ENCODE results near the gene TRPM6.

The TRPM6 gene

DNA sequence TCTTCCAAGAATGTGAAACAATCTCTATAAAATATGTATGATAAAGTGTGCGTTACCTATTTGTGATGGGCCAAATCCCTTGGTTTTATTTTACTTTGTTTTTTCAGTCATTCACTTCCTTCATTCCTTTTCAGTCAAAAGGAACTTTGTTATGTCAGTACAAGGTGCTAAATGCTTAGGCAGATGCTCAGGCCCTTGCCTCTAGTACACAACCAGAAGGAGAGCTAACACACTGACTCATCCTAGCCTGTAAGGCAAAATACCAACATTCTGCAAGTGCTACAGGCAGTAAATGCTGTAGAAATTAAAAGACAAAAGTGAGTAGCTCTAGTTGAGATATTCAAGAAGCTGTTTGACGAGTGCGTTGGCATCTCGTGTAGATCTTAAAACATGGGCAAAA, 49.4 kb downstream of the TRPM6 start:
- H3K4me2 ChIP-seq (ENCODE audit: low read length, poor library complexity, severe bottlenecking): no peak overlapping the region
- H3K4ac ChIP-seq (ENCODE audit: low read depth in 1 of 2, low read length in 2 of 2): no peak overlapping the region
- no peak overlapping the region for H4K91ac ChIP-seq (ENCODE audit: low read length)
- H3K9ac ChIP-seq (ENCODE audit: low read length): no peak overlapping the region
- no peak for DNase-seq
- no peak overlapping the region for H2AFZ ChIP-seq (ENCODE audit: low read depth, low read length)
- WGBS: 84% methylated on average over 3 of the region's 4 CpGs
- H3K18ac ChIP-seq (ENCODE audit: low read depth in 1 of 2, low read length in 2 of 2): no peak overlapping the region
- H3K4me3 ChIP-seq (ENCODE audit: insufficient read depth in 1 of 2, low read depth in 1 of 2, low read length in 2 of 2): no peak overlapping the region
- H3K36me3 ChIP-seq (ENCODE audit: control insufficient read depth in 1 of 2, insufficient read depth in 2 of 2, low read depth in 1 of 2, low read length in 2 of 2): no peaks in the 10 kb centered on the region
- no peak overlapping the region for H4K8ac ChIP-seq (ENCODE audit: low read length)
- no peak overlapping the region for H3K14ac ChIP-seq (ENCODE audit: low read length in 2 of 2)
- no peaks in the 10 kb centered on the region for H3K79me1 ChIP-seq (replicated peaks; ENCODE audit: low read length, poor library complexity, severe bottlenecking)
- no peaks in the 10 kb centered on the region for H3K4me1 ChIP-seq (ENCODE audit: control insufficient read depth, insufficient read depth, low read depth, low read length)
- no peak overlapping the region for H2BK15ac ChIP-seq (ENCODE audit: low read depth, poor library complexity, severe bottlenecking)
- no peak overlapping the region for H2BK12ac ChIP-seq (ENCODE audit: low read length in 2 of 2)
- H3K9me3 ChIP-seq (ENCODE audit: control insufficient read depth, low read length): no peaks in the 10 kb centered on the region
- H3K27ac ChIP-seq (ENCODE audit: low read length, poor library complexity, severe bottlenecking): no peak overlapping the region
- H2BK5ac ChIP-seq (ENCODE audit: low read depth, low read length, poor library complexity, severe bottlenecking): no peak overlapping the region
- H2BK120ac ChIP-seq (ENCODE audit: low read depth, low read length): no peak overlapping the region
- H3K27me3 ChIP-seq (ENCODE audit: control insufficient read depth in 1 of 2, insufficient read depth in 1 of 2, low read length in 2 of 2): peaks cover 0 to 8% of the 10 kb centered on the region in 2 experiments
- no peak overlapping the region for H2AK5ac ChIP-seq (ENCODE audit: low read length, severe bottlenecking)
- H3K23ac ChIP-seq (ENCODE audit: low read length in 2 of 2): no peak overlapping the region

DNA sequence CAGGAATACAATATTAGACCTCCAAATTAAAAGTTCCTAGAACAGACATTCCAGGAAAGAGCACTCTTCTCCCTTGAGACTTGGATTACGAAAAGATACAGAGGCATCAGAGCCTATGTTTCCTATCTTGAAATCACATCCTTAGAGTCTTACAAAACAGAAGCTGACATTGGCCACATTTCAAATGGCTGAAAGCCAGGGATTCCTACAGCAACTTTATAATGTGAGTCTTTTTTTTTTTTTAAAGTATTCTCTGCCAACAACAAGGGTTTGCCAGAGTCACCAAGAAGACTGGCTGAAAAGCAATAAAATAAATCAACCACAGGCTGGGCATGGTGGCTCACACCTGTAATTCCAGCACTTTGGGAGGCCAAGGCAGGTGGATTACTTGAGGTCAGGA, 63.1 kb downstream of the TRPM6 start:
- H3K18ac ChIP-seq (ENCODE audit: low read depth in 1 of 2, low read length in 2 of 2): no peak overlapping the region
- no peak overlapping the region for H2AFZ ChIP-seq (ENCODE audit: low read depth, low read length)
- H3K4me2 ChIP-seq (ENCODE audit: low read length, poor library complexity, severe bottlenecking): no peak overlapping the region
- H3K79me1 ChIP-seq (replicated peaks; ENCODE audit: low read length, poor library complexity, severe bottlenecking): no peaks in the 10 kb centered on the region
- no peak overlapping the region for H4K91ac ChIP-seq (ENCODE audit: low read length)
- H2BK120ac ChIP-seq (ENCODE audit: low read depth, low read length): no peak overlapping the region
- no peak overlapping the region for H3K4ac ChIP-seq (ENCODE audit: low read depth in 1 of 2, low read length in 2 of 2)
- no peak overlapping the region for H2BK12ac ChIP-seq (ENCODE audit: low read length in 2 of 2)
- H3K14ac ChIP-seq (ENCODE audit: low read length in 2 of 2): no peak overlapping the region
- no peak overlapping the region for H2BK5ac ChIP-seq (ENCODE audit: low read depth, low read length, poor library complexity, severe bottlenecking)
- no peaks in the 10 kb centered on the region for H3K36me3 ChIP-seq (ENCODE audit: control insufficient read depth in 1 of 2, insufficient read depth in 2 of 2, low read depth in 1 of 2, low read length in 2 of 2)
- no peak overlapping the region for H3K27ac ChIP-seq (ENCODE audit: low read length, poor library complexity, severe bottlenecking)
- 56% methylated on average over 1 of the region's 1 CpG for WGBS
- no peak overlapping the region for H2AK5ac ChIP-seq (ENCODE audit: low read length, severe bottlenecking)
- peaks cover 0 to 17% of the 10 kb centered on the region in 2 experiments for H3K27me3 ChIP-seq (ENCODE audit: control insufficient read depth in 1 of 2, insufficient read depth in 1 of 2, low read length in 2 of 2)
- H3K23ac ChIP-seq (ENCODE audit: low read length in 2 of 2): no peak overlapping the region
- peak; percentile 43 for DNase-seq
- H3K9ac ChIP-seq (ENCODE audit: low read length): no peak overlapping the region
- no peak overlapping the region for H2BK15ac ChIP-seq (ENCODE audit: low read depth, poor library complexity, severe bottlenecking)
- H3K4me1 ChIP-seq (ENCODE audit: control insufficient read depth, insufficient read depth, low read depth, low read length): no peaks in the 10 kb centered on the region
- H4K8ac ChIP-seq (ENCODE audit: low read length): no peak overlapping the region
- H3K9me3 ChIP-seq (ENCODE audit: control insufficient read depth, low read length): no peaks in the 10 kb centered on the region
- H3K4me3 ChIP-seq (ENCODE audit: insufficient read depth in 1 of 2, low read depth in 1 of 2, low read length in 2 of 2): no peak overlapping the region

DNA sequence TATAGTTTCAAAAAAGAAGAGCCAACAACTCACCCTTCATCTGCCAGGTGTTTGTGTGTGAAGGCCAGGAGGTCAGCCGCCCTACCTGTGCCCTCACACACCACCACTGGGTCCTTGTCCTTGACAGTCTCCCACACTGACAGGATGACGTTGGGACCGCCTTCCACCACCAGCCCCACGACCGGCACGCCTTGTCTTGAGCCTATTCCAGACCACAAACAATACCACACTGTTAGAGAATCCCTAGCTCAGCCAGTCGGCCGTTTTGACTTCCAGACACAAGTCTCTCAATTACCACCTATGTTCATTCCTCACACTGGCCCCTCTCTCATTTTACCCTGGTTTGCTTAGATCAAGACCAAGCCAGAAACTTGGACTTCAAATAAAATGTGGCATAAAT, 66.1 kb downstream of the TRPM6 start:
- no peak overlapping the region for H3K9ac ChIP-seq (ENCODE audit: low read length)
- no peak overlapping the region for H2BK15ac ChIP-seq (ENCODE audit: low read depth, poor library complexity, severe bottlenecking)
- no peak overlapping the region for H2BK120ac ChIP-seq (ENCODE audit: low read depth, low read length)
- peak overlapping the region; percentile 60 for H4K8ac ChIP-seq (ENCODE audit: low read length)
- H3K79me1 ChIP-seq (replicated peaks; ENCODE audit: low read length, poor library complexity, severe bottlenecking): no peaks in the 10 kb centered on the region
- no peak overlapping the region for H3K23ac ChIP-seq (ENCODE audit: low read length in 2 of 2)
- no peak overlapping the region for H2BK5ac ChIP-seq (ENCODE audit: low read depth, low read length, poor library complexity, severe bottlenecking)
- no peaks in the 10 kb centered on the region for H3K9me3 ChIP-seq (ENCODE audit: control insufficient read depth, low read length)
- H3K14ac ChIP-seq (ENCODE audit: low read length in 2 of 2): no peak overlapping the region
- no peak overlapping the region for H3K18ac ChIP-seq (ENCODE audit: low read depth in 1 of 2, low read length in 2 of 2)
- WGBS: 85% methylated on average over 8 of the region's 8 CpGs
- H4K91ac ChIP-seq (ENCODE audit: low read length): no peak overlapping the region
- no peak overlapping the region for H3K27ac ChIP-seq (ENCODE audit: low read length, poor library complexity, severe bottlenecking)
- no peaks in the 10 kb centered on the region for H3K36me3 ChIP-seq (ENCODE audit: control insufficient read depth in 1 of 2, insufficient read depth in 2 of 2, low read depth in 1 of 2, low read length in 2 of 2)
- no peak overlapping the region for H2BK12ac ChIP-seq (ENCODE audit: low read length in 2 of 2)
- no peak overlapping the region for H3K4ac ChIP-seq (ENCODE audit: low read depth in 1 of 2, low read length in 2 of 2)
- no peak overlapping the region for H3K4me2 ChIP-seq (ENCODE audit: low read length, poor library complexity, severe bottlenecking)
- DNase-seq: no peak
- no peak overlapping the region for H2AK5ac ChIP-seq (ENCODE audit: low read length, severe bottlenecking)
- H3K4me3 ChIP-seq (ENCODE audit: insufficient read depth in 1 of 2, low read depth in 1 of 2, low read length in 2 of 2): no peak overlapping the region
- no peaks in the 10 kb centered on the region for H3K4me1 ChIP-seq (ENCODE audit: control insufficient read depth, insufficient read depth, low read depth, low read length)
- no peak overlapping the region for H2AFZ ChIP-seq (ENCODE audit: low read depth, low read length)
- H3K27me3 ChIP-seq (ENCODE audit: control insufficient read depth in 1 of 2, insufficient read depth in 1 of 2, low read length in 2 of 2): peaks cover 0 to 17% of the 10 kb centered on the region in 2 experiments

DNA sequence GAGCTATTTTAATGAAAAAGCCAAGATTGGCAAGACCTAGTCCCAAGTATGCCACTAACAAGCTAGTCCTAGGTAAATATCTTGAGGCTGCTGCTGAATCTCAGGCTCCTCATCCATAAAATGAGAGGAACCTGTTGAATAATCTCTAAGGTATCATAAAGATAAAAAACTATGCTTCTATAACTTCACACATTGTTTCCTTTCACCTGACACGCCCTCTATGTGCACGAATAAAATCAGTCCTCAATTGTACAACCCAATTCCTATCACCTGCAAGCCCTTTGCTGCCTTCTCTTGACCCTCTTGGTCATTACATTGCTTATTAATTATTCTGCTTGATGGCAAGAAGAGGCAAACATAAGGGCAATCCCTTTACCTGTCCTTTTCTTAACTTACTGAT, 69.9 kb downstream of the TRPM6 start:
- Histone ChIP-seq H3K36me3 (ENCODE audit: control insufficient read depth in 1 of 2, insufficient read depth in 2 of 2, low read depth in 1 of 2, low read length in 2 of 2) (no peaks in the 10 kb centered on the region), H3K9ac (ENCODE audit: low read length) (no peak overlapping the region), H2BK120ac (ENCODE audit: low read depth, low read length) (no peak overlapping the region), H3K27ac (ENCODE audit: low read length, poor library complexity, severe bottlenecking) (no peak overlapping the region), H3K18ac (ENCODE audit: low read depth in 1 of 2, low read length in 2 of 2) (no peak overlapping the region), H2AK5ac (ENCODE audit: low read length, severe bottlenecking) (no peak overlapping the region), H4K91ac (ENCODE audit: low read length) (no peak overlapping the region), H2BK12ac (ENCODE audit: low read length in 2 of 2) (no peak overlapping the region), H3K23ac (ENCODE audit: low read length in 2 of 2) (no peak overlapping the region), H3K4me1 (ENCODE audit: control insufficient read depth, insufficient read depth, low read depth, low read length) (no peaks in the 10 kb centered on the region), H3K9me3 (ENCODE audit: control insufficient read depth, low read length) (no peaks in the 10 kb centered on the region), H3K27me3 (ENCODE audit: control insufficient read depth in 1 of 2, insufficient read depth in 1 of 2, low read length in 2 of 2) (peaks cover 0 to 6% of the 10 kb centered on the region in 2 experiments), H4K8ac (ENCODE audit: low read length) (no peak overlapping the region), H2BK15ac (ENCODE audit: low read depth, poor library complexity, severe bottlenecking) (no peak overlapping the region), H2AFZ (ENCODE audit: low read depth, low read length) (no peak overlapping the region), H3K14ac (ENCODE audit: low read length in 2 of 2) (no peak overlapping the region), H3K4me3 (ENCODE audit: insufficient read depth in 1 of 2, low read depth in 1 of 2, low read length in 2 of 2) (no peak overlapping the region), H3K79me1 (replicated peaks; ENCODE audit: low read length, poor library complexity, severe bottlenecking) (no peaks in the 10 kb centered on the region), H3K4me2 (ENCODE audit: low read length, poor library complexity, severe bottlenecking) (no peak overlapping the region), H3K4ac (ENCODE audit: low read depth in 1 of 2, low read length in 2 of 2) (no peak overlapping the region), H2BK5ac (ENCODE audit: low read depth, low read length, poor library complexity, severe bottlenecking) (no peak overlapping the region)
- 82% methylated on average over 2 of the region's 2 CpGs for WGBS
- no peak for DNase-seq
